Fibroblast of skin of back (primary cell): ENCODE data around the gene MYO5A.
A peak's percentile ranks its signal among the peaks of the same experiment; 100 is the strongest.
"Not testable (repeated sequence)": the region's sequence is repeated elsewhere in the genome, so short reads cannot be mapped to it uniquely, and the experiment has no call there.

Experiments used
- DNase-seq: peaks from one replicate; pipeline ENCODE4 v3.0.0-alpha.2; 2013

The MYO5A gene

GRCh38 chr15:52503788-52504496 lies 24.7 kb downstream of the MYO5A start:
- no peak for DNase-seq

- no peak for DNase-seq
These were observed 26.1 kb downstream of the MYO5A start for GRCh38 chr15:52502608-52503007.

- DNase-seq, result no peak
These were observed 29.2 kb downstream of the MYO5A start for GRCh38 chr15:52499506-52499905.

GRCh38 chr15:52498706-52499105 lies 30.0 kb downstream of the MYO5A start:
- peak; percentile 69 for DNase-seq

- DNase-seq, result peak; percentile 88
These were observed 31.8 kb downstream of the MYO5A start for GRCh38 chr15:52496776-52497470.

- DNase-seq, result no peak
These were observed 32.5 kb downstream of the MYO5A start for GRCh38 chr15:52496175-52496574.

GRCh38 chr15:52495125-52495524 lies 33.6 kb downstream of the MYO5A start:
- DNase-seq, result no peak

GRCh38 chr15:52493968-52494367 lies 34.7 kb downstream of the MYO5A start:
- DNase-seq, result peak; percentile 44

GRCh38 chr15:52492132-52492531 lies 36.5 kb downstream of the MYO5A start:
- no peak for DNase-seq

- peak; percentile 37 for DNase-seq
These were observed 37.2 kb downstream of the MYO5A start for GRCh38 chr15:52491472-52491871.

- DNase-seq, result not testable (repeated sequence)
These were observed 39.2 kb downstream of the MYO5A start for GRCh38 chr15:52489430-52489829.

- no peak for DNase-seq
These were observed 39.9 kb downstream of the MYO5A start for GRCh38 chr15:52488830-52489229.

- DNase-seq, result no peak
These were observed 42.4 kb downstream of the MYO5A start for GRCh38 chr15:52486003-52486996.

- no peak for DNase-seq
These were observed 43.4 kb downstream of the MYO5A start for GRCh38 chr15:52485290-52485689.

- DNase-seq, result peak; percentile 83
These were observed 45.0 kb downstream of the MYO5A start for GRCh38 chr15:52483707-52484106.

GRCh38 chr15:52481915-52482314 lies 46.8 kb downstream of the MYO5A start:
- DNase-seq, result peak; percentile 88

- no peak for DNase-seq
These were observed 47.7 kb downstream of the MYO5A start for GRCh38 chr15:52480990-52481389.

GRCh38 chr15:52466716-52467115 lies 62.0 kb downstream of the MYO5A start:
- DNase-seq, result no peak

- DNase-seq, result no peak
These were observed 62.5 kb downstream of the MYO5A start for GRCh38 chr15:52466134-52466701.

GRCh38 chr15:52464478-52464877 lies 64.2 kb downstream of the MYO5A start:
- no peak for DNase-seq

- DNase-seq, result no peak
These were observed 64.6 kb downstream of the MYO5A start for GRCh38 chr15:52464040-52464439.

- DNase-seq, result no peak
These were observed 65.0 kb downstream of the MYO5A start for GRCh38 chr15:52463638-52464037.
